ENCODE measurements around the gene MKNK2. TPM values are rescaled to one million over a fixed set of nuclear protein-coding genes. Genes with fewer than 3 reads are reported as not detected.

Gene MKNK2
- total and polyA plus RNA-seq, 2 of the 13 experiments (the other 11 are each of a cell fraction or from before 2014, with no cell fraction given): 44.9 to 112 TPM

GRCh38 chr19:2043961-2044708 is 6.9 kb downstream of the MKNK2 start:
- Histone ChIP-seq H3K79me2 (ENCODE audit: insufficient read depth, low read length) (peaks cover 19% of the 10 kb centered on the region), H3K4me2 (ENCODE audit: low read depth, low read length) (no peak overlapping the region), H3K4me3 (replicated peaks in 1 of 3; ENCODE audit: insufficient read depth in 1 of 3, low read depth in 2 of 3, low read length in 3 of 3) (no peak overlapping the region), H3K36me3 (replicated peaks in 1 of 2; ENCODE audit: control insufficient read depth in 1 of 2, insufficient read depth in 2 of 2, low read length in 2 of 2) (peaks cover 21 to 53% of the 10 kb centered on the region in 2 experiments), H2AFZ (ENCODE audit: low read length) (no peak overlapping the region), H3K4me1 (ENCODE audit: insufficient read depth, low read length) (peaks cover 25% of the 10 kb centered on the region), H4K20me1 (ENCODE audit: insufficient read depth, low read length) (peaks cover 33% of the 10 kb centered on the region; the same call in 1 of the 2 replicates), H3K27me3 (ENCODE audit: control insufficient read depth in 1 of 2, insufficient read depth in 2 of 2, low read length in 2 of 2) (no peaks in the 10 kb centered on the region), H3K27ac (ENCODE audit: extremely low read length, insufficient read depth, low read length) (no peak overlapping the region), H3K9me3 (ENCODE audit: low read length) (no peaks in the 10 kb centered on the region), H3K9ac (ENCODE audit: insufficient read depth, low read depth, low read length) (no peak overlapping the region)
- CTCF ChIA-PET (ENCODE audit: low intra/inter-chr PET ratio, low total read pairs): no interaction called here
- over 99% methylated on average over 8 of the region's 11 CpGs for WGBS (ENCODE audit: low lambda C conversion rate)
- intact Hi-C loops (cut with micrococcal nuclease; ENCODE audit: unreplicated experiment) (no loop called here), in situ Hi-C loops (cut with HindIII; ENCODE audit: extremely low pct_ligation_motif_present, low pct_unique_long_range_greater_than_20kb) (no loop called here)
- FAIRE-seq: no peak
- no peak for DNase-seq (ENCODE audit: low spot score)
- no TSS peak for BruUV-seq (replicated peaks)
- POLR2A ChIA-PET: no interaction called here
- ATAC-seq: no peak
- TF ChIP-seq GTF2F1 (IDR thresholded peaks at IDR 0.05; ENCODE audit: low read length) (no peak), ZNF615 (CRISPR knock-in tag; IDR thresholded peaks at IDR 0.05; ENCODE audit: borderline replicate concordance) (no peak), ATF4 (CRISPR knock-in tag; IDR thresholded peaks at IDR 0.05) (no peak), AGO2 (optimal IDR thresholded peaks at IDR 0.05; ENCODE audit: low read depth, low read length) (peak; percentile 49), STAG1 (CRISPR knock-in tag; IDR thresholded peaks at IDR 0.05) (no peak), ZHX1 (CRISPR knock-in tag; IDR thresholded peaks at IDR 0.05; ENCODE audit: low read depth) (no peak), AGO1 (IDR thresholded peaks at IDR 0.05; ENCODE audit: low read depth, low read length, poor library complexity, severe bottlenecking) (peak; percentile 31), DZIP1 (CRISPR knock-in tag; IDR thresholded peaks at IDR 0.05) (no peak), AKAP8 (CRISPR knock-in tag; IDR thresholded peaks at IDR 0.05) (0 out of 2 replicates have a peak, but pooled peaks have one; percentile 34), ZNF770 (CRISPR knock-in tag; IDR thresholded peaks at IDR 0.05) (no peak), U2AF2 (IDR thresholded peaks at IDR 0.05; ENCODE audit: low read depth, low read length) (no peak), BCL3 (CRISPR knock-in tag; IDR thresholded peaks at IDR 0.05) (no peak)

Measured in HepG2 (cell line).